Heart left ventricle (tissue), 13 donors: Measurements from ENCODE around the gene TCFL5.

Source experiments
- CTCF ChIP-seq, 12 donors: fragments of 200-600 bp; sonication (generic) in 4 of 12; IDR thresholded peaks; one replicate each; pipeline versions ENCODE4 v1.5.0 to v1.8.0; 2018 to 2022; ENCODE audit warnings: antibody characterized with exemption in 12 of 12, mild to moderate bottlenecking in 5 of 12
- POLR2A ChIP-seq, 2 donors: fragments of 450-650 bp; IDR thresholded peaks; one replicate each; pipeline ENCODE4 v1.6.1; 2017; ENCODE audit warnings: antibody characterized with exemption in 2 of 2, mild to moderate bottlenecking in 2 of 2, moderate library complexity in 2 of 2
- donor health status: ischemic (EF 13 %, LVEDD 7.1; RV severe dilation, severe dysfunction).
- donor health status: DM: no; HTN: yes; CAD: no.
- donor health status: DM: no; HTN: no; CAD: no.
- donor health status: ischemic (EF 25% LVEDD 6.9; RV normal size, moderate dysfunction).
- donor health status: ischemic (EF 25% LVEDD 5.7; RV mildly dilated, moderate dysfunction).
- donor health status: ischemic (EF 35%, LVEDD 5.7; RV mildly dilated, moderate dysfunction).
- donor health status: nonischemic (EF 11% LVEDD 7.7; RV severe dilation, severe dysfunction).
- donor health status: DM: yes; HTN: yes; CAD: no.
- donor health status: PGD.
- donor health status: ischemic (EF 29% LVEDD 5.4; RV normal size, mild dysfunction).
- donor health status: nonischemic (EF 23%, LVEDD 6.1; RV moderate dilation, normal function).

DNA sequence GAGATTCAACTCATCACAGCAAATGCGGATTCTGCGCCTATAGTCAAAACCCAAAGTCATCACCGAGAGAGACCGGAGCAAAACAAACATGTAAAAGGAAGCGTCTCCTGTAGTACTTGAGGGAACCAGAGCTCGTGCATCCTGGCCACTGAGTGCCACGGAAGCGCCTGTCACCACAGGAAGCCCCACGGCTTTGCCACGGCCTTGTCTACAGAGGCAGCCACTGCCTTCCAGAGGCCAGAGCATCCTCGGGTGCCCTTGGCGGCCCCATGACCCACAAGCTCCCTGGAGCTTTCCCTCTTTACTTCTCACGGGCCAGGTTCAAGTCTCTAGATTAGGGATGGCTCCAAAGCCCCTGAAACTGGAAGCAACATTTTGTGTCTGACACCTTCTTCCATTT, 7.5 kb downstream of the TCFL5 start:
- TF ChIP-seq CTCF (IDR thresholded peaks at IDR 0.05) (no peak), POLR2A (IDR thresholded peaks at IDR 0.05) (no peak)
